ENCODE results near the gene KPNA2. TPM values are rescaled to one million over a fixed set of nuclear protein-coding genes. Genes with fewer than 3 reads are reported as not detected.

KPNA2 gene
- total RNA-seq, 2 donors from 2014 or later: 43.2 to 143 TPM

DNA sequence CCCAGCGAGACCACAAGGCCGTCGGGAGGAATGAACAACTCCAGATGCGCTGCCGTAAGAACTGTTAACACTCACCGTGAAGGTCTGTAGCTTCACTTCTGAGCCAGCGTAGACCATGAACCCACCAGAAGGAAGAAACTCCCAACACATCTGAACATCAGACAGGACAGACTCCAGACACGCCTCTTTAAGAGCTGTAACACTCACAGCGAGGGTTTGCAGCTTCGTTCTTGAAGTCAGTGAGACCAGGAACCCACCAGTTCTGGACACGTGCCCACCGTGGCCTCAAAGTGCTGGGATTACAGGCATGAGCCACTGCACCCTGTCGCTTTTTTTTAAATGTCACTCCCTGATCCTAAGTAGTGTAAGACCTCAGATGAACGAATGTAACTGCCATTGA lies 17.3 kb downstream of the KPNA2 start:
- no peak overlapping the region for H3K9ac ChIP-seq (ENCODE audit: low read depth in 2 of 2, low read length in 2 of 2)
- no peaks in the 10 kb centered on the region for H3K36me3 ChIP-seq
- H3K4me3 ChIP-seq: no peak overlapping the region
- H3K27me3 ChIP-seq: no peaks in the 10 kb centered on the region
- intact Hi-C loops (cut with DNase I): no loop called here
- H3K27ac ChIP-seq: no peak overlapping the region
- no peak for DNase-seq
- TF ChIP-seq, protein P1, sequence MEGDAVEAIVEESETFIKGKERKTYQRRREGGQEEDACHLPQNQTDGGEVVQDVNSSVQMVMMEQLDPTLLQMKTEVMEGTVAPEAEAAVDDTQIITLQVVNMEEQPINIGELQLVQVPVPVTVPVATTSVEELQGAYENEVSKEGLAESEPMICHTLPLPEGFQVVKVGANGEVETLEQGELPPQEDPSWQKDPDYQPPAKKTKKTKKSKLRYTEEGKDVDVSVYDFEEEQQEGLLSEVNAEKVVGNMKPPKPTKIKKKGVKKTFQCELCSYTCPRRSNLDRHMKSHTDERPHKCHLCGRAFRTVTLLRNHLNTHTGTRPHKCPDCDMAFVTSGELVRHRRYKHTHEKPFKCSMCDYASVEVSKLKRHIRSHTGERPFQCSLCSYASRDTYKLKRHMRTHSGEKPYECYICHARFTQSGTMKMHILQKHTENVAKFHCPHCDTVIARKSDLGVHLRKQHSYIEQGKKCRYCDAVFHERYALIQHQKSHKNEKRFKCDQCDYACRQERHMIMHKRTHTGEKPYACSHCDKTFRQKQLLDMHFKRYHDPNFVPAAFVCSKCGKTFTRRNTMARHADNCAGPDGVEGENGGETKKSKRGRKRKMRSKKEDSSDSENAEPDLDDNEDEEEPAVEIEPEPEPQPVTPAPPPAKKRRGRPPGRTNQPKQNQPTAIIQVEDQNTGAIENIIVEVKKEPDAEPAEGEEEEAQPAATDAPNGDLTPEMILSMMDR (IDR thresholded peaks at IDR 0.05): no peak
- H3K4me1 ChIP-seq: no peaks in the 10 kb centered on the region
- H3K9me3 ChIP-seq: no peaks in the 10 kb centered on the region

DNA sequence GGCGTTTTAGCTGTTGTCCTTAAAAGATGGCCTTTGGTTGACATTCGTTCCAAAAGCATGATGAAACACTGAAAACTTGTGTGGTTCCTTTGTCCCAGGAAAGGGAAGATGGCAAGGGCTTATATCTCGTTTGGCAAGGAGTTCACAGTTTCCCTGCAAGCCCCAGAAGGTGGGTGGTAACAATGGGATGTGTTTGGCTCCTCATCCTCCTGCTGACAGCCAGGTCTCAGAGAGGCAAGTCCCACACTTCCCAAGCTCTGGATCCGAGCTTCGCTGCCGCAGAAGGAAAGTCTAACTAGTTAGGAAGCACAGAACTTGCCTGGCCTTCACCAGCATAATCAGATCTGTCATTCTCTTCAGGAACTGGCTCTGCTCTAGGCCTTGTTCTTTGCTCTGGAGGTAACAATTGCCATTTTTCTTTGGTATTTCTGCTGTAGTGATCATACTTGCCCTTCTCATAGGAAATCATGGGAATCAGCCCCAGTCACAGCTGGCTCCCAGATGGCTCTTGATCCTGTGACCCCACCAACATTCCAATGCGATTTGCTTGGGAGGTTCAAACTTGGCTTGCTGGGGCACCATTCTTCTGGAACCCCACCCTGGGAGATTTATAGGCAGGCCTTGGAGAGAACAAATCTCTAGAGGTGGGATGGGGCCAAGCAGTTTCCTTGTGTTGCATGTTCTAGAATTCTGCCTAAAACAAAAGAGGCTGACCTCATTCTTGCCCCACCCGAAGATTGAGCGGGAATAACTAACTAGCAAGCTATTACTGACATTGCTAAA lies 17.9 kb downstream of the KPNA2 start:
- Histone ChIP-seq H3K9me3 (no peaks in the 10 kb centered on the region), H3K27ac (no peak overlapping the region), H3K4me1 (no peaks in the 10 kb centered on the region), H3K9ac (ENCODE audit: low read depth in 2 of 2, low read length in 2 of 2) (no peak overlapping the region), H3K4me3 (no peak overlapping the region), H3K36me3 (no peaks in the 10 kb centered on the region), H3K27me3 (no peaks in the 10 kb centered on the region)
- intact Hi-C loops (cut with DNase I): no loop called here
- TF ChIP-seq, protein P1 (IDR thresholded peaks at IDR 0.05): no peak
- peak; percentile 27 for DNase-seq

DNA sequence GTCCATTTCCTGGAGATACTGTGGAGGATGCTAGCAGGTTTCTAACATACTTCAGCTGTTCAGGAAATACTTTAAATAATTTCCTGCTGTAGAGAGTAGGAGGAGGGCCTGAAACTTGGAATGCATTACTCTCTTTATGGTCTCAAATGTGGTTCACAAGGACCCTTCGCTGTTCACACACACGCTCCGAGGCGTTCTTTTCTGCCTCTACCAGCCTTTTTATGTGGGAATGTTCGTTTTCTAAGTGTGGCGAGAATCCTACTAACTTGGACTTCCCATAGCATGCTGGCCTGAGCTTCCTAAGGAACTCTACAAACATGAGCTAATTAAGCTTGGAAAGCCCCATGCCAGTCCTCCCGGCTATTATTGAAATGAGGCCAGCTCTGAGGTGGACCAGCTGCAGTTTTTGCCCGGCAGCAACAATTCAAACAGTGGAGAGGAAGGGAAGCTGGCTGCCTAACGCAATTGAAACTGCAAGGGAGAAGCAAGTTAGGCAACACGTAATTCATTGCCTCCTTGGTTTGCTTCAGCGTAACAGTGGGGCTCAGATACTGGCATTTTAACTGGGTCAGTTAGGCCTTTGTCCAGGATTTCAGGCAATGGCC lies 18.9 kb downstream of the KPNA2 start:
- no peaks in the 10 kb centered on the region for H3K4me1 ChIP-seq
- peak overlapping the region in 1 of 2 donors; percentile 30 for H3K9ac ChIP-seq (ENCODE audit: low read depth in 2 of 2, low read length in 2 of 2)
- no peak for DNase-seq
- TF ChIP-seq, protein P1 (IDR thresholded peaks at IDR 0.05): no peak
- no peak overlapping the region for H3K27ac ChIP-seq
- H3K9me3 ChIP-seq: no peaks in the 10 kb centered on the region
- intact Hi-C loops (cut with DNase I): no loop called here
- no peak overlapping the region for H3K4me3 ChIP-seq
- no peaks in the 10 kb centered on the region for H3K27me3 ChIP-seq
- H3K36me3 ChIP-seq: no peaks in the 10 kb centered on the region

DNA sequence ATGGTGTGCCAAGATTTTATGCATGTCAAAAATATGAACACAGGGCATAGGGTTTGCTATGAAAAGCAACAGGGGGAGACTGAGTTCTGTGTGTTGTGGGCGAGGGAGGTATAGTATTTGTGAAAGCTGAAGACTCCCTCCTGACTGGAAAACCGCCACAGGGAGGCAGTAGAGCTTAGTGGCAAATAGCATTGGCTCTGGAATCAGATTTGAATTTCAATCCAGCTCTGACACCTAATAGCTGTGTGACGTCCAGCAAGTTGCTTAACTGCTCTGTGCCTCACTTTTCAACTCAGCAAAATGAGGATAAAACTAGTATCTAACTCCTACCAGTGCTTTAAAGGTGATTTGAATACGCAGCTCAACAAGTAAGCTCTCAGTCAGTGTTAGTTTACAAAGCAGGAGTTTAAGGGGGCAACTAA lies 22.0 kb downstream of the KPNA2 start:
- intact Hi-C loops (cut with DNase I): loop anchor here (5.0 kb wide), 1 partner anchor 145 kb away; no protein-coding TSS in a partner anchor
- DNase-seq: peak; percentile 46
- no peaks in the 10 kb centered on the region for H3K9me3 ChIP-seq
- H3K4me3 ChIP-seq: no peak overlapping the region
- no peak overlapping the region for H3K9ac ChIP-seq (ENCODE audit: low read depth in 2 of 2, low read length in 2 of 2)
- no peaks in the 10 kb centered on the region for H3K4me1 ChIP-seq
- no peaks in the 10 kb centered on the region for H3K36me3 ChIP-seq
- H3K27me3 ChIP-seq: no peaks in the 10 kb centered on the region
- TF ChIP-seq, protein P1 (IDR thresholded peaks at IDR 0.05): peak; percentile 32
- no peak overlapping the region for H3K27ac ChIP-seq

DNA sequence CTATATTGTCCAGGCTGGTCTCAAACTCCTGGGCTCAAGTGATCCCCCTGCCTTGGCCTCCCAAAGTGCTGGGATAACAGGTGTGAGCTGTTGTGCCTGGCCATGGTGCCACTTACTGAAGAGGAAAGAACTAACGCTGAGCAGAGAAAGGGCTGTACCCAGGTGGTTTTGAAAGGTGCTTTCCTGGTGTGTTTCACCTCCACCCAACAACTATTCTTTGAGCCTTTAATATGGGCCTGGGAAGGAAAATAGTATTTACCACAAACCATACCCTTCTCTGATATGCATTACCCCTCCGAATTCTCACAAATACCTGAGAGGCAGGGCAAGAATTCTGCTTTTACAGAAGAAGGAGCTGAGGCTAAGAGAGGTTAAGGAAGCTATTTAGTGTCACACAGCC lies 24.8 kb downstream of the KPNA2 start:
- no peaks in the 10 kb centered on the region for H3K4me1 ChIP-seq
- no peak overlapping the region for H3K4me3 ChIP-seq
- intact Hi-C loops (cut with DNase I): no loop called here
- H3K9ac ChIP-seq (ENCODE audit: low read depth in 2 of 2, low read length in 2 of 2): no peak overlapping the region
- no peak for DNase-seq
- no peaks in the 10 kb centered on the region for H3K27me3 ChIP-seq
- TF ChIP-seq, protein P1 (IDR thresholded peaks at IDR 0.05): no peak
- H3K27ac ChIP-seq: no peak overlapping the region
- no peaks in the 10 kb centered on the region for H3K36me3 ChIP-seq
- H3K9me3 ChIP-seq: no peaks in the 10 kb centered on the region
